ENCODE results near the gene GCN1. TPM values are rescaled to one million over a fixed set of nuclear protein-coding genes. Genes with fewer than 3 reads are reported as not detected.

The GCN1 gene
- polyA plus RNA-seq, 1 experiment, result 59.7 TPM

DNA sequence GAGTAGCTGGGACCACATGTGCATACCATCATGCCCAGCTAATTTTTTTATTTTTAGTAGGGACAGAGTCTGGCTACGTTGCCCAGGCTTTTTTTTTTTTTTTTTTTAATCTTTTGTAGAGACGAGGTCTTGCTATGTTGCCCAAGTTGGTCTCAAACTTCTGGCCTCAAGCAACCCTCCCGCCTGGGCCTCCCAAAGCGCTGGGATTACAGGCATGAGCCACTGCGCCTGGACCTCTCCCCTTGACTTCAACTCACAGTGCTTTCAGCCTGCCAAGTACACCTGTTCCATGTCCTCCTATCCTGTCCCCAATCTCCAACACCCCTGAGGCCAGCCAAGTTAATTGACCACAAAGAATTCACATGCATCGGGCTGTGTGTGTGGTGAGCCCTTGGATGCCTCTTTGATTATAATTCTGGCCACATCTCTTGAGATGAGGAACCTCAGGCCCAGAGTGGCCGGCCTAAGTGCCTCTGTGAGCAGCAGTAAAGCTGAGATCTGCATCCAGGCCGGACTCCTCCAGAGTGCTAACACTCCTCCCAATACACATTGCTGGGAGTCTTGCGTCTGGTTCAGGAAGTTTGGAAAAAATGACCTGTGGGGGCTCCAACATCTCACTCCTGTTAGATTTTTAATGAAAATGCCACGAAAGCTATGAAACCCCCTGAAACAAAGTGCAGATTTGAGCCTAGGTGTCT is 84.8 kb downstream of the GCN1 start:
- CTCF ChIA-PET, result no interaction called here
- no peak overlapping the region for H3K4me3 ChIP-seq (ENCODE audit: low read depth, low read length)
- no peaks in the 10 kb centered on the region for H3K27me3 ChIP-seq (ENCODE audit: control insufficient read depth, insufficient read depth, low read length)
- no peak for DNase-seq (ENCODE audit: low read depth)
- peaks cover 5% of the 10 kb centered on the region for H3K36me3 ChIP-seq (ENCODE audit: control insufficient read depth, insufficient read depth, low read length)
- POLR2A ChIA-PET, result no interaction called here
- TF ChIP-seq, protein P1, sequence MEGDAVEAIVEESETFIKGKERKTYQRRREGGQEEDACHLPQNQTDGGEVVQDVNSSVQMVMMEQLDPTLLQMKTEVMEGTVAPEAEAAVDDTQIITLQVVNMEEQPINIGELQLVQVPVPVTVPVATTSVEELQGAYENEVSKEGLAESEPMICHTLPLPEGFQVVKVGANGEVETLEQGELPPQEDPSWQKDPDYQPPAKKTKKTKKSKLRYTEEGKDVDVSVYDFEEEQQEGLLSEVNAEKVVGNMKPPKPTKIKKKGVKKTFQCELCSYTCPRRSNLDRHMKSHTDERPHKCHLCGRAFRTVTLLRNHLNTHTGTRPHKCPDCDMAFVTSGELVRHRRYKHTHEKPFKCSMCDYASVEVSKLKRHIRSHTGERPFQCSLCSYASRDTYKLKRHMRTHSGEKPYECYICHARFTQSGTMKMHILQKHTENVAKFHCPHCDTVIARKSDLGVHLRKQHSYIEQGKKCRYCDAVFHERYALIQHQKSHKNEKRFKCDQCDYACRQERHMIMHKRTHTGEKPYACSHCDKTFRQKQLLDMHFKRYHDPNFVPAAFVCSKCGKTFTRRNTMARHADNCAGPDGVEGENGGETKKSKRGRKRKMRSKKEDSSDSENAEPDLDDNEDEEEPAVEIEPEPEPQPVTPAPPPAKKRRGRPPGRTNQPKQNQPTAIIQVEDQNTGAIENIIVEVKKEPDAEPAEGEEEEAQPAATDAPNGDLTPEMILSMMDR (IDR thresholded peaks at IDR 0.05; ENCODE audit: insufficient read depth, low read depth, low read length), result no peak

DNA sequence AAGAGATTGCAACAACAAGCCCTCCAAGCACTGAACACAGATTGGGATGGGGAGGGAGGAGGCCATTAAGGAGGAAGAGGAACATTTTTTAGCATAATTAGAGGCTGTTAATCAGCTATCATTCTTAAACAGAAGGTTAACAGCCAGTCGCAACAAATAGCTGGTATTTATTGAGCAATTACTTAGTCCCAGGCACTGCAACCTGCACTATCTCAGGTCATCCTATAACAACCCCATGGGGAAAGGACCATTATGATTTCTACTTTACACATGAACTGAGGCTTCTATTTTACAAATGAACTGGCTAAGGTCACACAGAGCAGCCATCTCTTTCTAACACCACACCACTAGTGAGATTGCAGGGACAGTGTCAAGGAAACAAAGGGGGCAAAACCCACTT is 88.4 kb downstream of the GCN1 start:
- CTCF ChIA-PET, result no interaction called here
- TF ChIP-seq, protein P1 (IDR thresholded peaks at IDR 0.05; ENCODE audit: insufficient read depth, low read depth, low read length), result no peak
- POLR2A ChIA-PET, result no interaction called here
- DNase-seq (ENCODE audit: low read depth), result no peak
- H3K4me3 ChIP-seq (ENCODE audit: low read depth, low read length), result no peak overlapping the region
- H3K27me3 ChIP-seq (ENCODE audit: control insufficient read depth, insufficient read depth, low read length), result no peaks in the 10 kb centered on the region
- peaks cover 16% of the 10 kb centered on the region for H3K36me3 ChIP-seq (ENCODE audit: control insufficient read depth, insufficient read depth, low read length)

DNA sequence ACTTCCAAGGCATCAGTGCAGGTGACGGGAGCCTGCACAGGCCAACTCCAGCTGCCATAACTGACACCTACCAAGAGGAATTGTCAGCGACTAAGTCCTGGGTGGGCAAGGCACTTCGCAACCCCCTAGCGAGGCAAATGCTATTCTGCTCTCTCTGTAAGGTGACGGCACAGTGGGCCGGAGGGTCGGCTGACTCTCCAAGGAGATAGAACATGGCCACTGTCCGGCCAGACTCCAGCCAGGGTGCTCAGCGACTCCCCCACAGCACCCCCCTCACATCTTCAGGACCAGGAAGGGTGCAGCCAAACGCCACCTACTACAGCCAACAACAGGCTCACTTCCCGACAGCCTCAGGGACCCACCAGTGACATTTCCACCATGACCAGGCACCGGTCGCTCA is 91.1 kb downstream of the GCN1 start:
- Histone ChIP-seq H3K27me3 (ENCODE audit: control insufficient read depth, insufficient read depth, low read length) (no peaks in the 10 kb centered on the region), H3K4me3 (ENCODE audit: low read depth, low read length) (no peak overlapping the region), H3K36me3 (ENCODE audit: control insufficient read depth, insufficient read depth, low read length) (peaks cover 20% of the 10 kb centered on the region)
- ChIA-PET CTCF (interaction anchor here (1.3 kb wide), 1 partner anchor 12 kb away, joined by 3 read pairs; no protein-coding TSS in a partner anchor), POLR2A (no interaction called here)
- TF ChIP-seq, protein P1 (IDR thresholded peaks at IDR 0.05; ENCODE audit: insufficient read depth, low read depth, low read length), result no peak
- DNase-seq (ENCODE audit: low read depth), result no peak

DNA sequence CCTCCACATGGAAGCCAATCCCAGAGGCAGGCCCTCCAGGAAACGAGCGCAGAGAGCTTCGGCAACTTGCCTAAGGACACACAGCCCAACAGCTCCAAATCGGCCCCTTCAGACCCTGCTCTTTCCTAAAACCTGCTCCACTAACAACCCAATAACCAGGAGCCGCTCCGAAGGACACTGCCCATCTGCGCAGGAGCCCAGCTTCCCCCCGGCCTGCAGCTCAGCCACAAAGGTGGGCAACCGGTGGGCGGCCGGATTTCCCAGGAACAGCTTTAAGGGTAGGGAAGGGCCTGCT is 91.5 kb downstream of the GCN1 start:
- Histone ChIP-seq H3K27me3 (ENCODE audit: control insufficient read depth, insufficient read depth, low read length) (no peaks in the 10 kb centered on the region), H3K4me3 (ENCODE audit: low read depth, low read length) (no peak overlapping the region), H3K36me3 (ENCODE audit: control insufficient read depth, insufficient read depth, low read length) (peaks cover 23% of the 10 kb centered on the region)
- TF ChIP-seq, protein P1 (IDR thresholded peaks at IDR 0.05; ENCODE audit: insufficient read depth, low read depth, low read length), result no peak
- ChIA-PET CTCF (interaction anchor here (1.0 to 1.3 kb wide), 2 partner anchors 12 to 13 kb away, joined by 3 read pairs; no protein-coding TSS in a partner anchor), POLR2A (no interaction called here)
- DNase-seq (ENCODE audit: low read depth), result no peak

DNA sequence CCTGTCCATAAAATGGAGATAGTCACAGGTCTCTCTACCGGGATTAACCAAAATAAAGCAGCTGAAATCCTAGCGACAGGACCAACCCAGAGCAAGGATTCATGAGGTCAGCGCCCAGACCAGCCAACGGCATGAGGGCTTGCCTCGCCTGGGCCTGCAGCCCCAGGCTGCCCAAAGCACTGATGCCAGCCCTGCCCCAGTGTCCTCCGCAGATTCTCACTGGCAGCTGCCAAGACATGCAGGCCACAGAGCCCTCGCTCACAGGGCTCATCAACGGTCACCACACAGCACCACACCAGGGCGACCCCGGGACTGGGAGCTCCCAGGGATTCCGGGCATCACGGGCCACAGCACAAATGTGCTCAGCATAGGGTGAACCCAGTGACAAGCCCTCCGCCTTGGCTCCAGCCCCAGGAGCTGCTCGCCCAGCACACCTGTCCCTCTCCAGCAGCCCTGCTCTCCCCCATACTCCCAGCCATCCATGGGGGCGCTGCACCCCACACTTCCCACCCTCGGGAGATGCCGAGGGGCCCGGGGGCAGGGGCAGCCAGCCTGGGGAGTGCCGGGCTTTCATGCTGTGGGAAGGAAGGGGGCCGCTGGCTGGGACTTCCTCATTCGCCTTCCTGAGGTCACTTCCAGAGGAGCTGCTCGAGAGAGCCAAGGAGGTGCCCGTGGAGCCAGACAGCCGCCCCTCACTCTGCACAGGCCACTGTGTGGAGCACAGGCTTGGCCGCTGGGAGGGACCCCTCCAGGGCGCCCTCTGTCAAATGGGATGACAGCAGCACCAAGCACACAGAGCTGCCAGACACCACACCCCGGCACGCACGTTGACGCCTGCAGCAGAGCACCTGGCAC is 92.1 kb downstream of the GCN1 start:
- TF ChIP-seq, protein P1 (IDR thresholded peaks at IDR 0.05; ENCODE audit: insufficient read depth, low read depth, low read length), result no peak
- ChIA-PET POLR2A (no interaction called here), CTCF (interaction anchor here (1.0 to 1.3 kb wide), 3 partner anchors 12 to 15 kb away, joined by 3 read pairs; no protein-coding TSS in a partner anchor)
- no peak for DNase-seq (ENCODE audit: low read depth)
- Histone ChIP-seq H3K27me3 (ENCODE audit: control insufficient read depth, insufficient read depth, low read length) (no peaks in the 10 kb centered on the region), H3K4me3 (ENCODE audit: low read depth, low read length) (no peak overlapping the region), H3K36me3 (ENCODE audit: control insufficient read depth, insufficient read depth, low read length) (peaks cover 25% of the 10 kb centered on the region)

All from BJ (cell line).